RWPE1 (cell line): ENCODE measurements around the gene KATNA1.

ENCODE experiments used
- CTCF ChIA-PET: fragments of 350-600 bp; sonication (Branson Sonifier 250); formaldehyde crosslinking; extraction: SDS; loops from one replicate; lab custom pipeline; 2021; lab: Yijun Ruan, JAX
- POLR2A ChIA-PET: fragments of 400-600 bp; formaldehyde crosslinking; extraction: SDS; loops from one replicate; lab custom pipeline; 2020; ENCODE audit warnings: antibody characterized with exemption; ENCODE audit not compliant: low non-redundant PET; lab: Yijun Ruan, JAX
- DNase-seq: peaks from one replicate; pipeline ENCODE4 v3.0.0; 2012; ENCODE audit warnings: low spot score
- H3K27ac ChIP-seq: fragments of 450-650 bp; 2 replicates; pipeline ENCODE4 v1.5.1; 2017
- CTCF ChIP-seq: fragments of 450-650 bp; conservative IDR thresholded peaks from 2 replicates; pipeline ENCODE4 v1.5.1; 2017; ENCODE audit warnings: low read depth, mild to moderate bottlenecking

The KATNA1 gene

DNA sequence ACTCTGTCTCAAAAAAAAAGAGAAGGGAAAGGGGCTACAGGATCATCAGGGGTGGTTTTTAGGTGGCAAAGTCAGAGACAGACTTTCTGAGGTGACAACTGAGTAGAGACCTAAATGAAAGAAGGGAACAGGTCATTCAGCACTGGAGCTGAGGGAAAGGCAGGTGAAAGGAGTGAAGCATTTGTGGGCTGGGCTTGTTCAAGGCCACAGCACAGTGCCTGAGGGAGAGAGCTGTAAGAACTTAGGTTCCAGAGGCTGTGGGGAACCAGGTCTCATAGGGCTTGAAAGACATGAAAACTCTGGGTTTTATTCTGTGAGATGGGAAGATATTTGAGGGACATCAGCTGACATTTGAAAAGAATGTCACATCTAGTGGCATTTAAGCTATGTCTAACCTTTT lies 20.8 kb downstream of the KATNA1 start:
- H3K27ac ChIP-seq, result no peak overlapping the region
- CTCF ChIA-PET, result interaction anchor here (0.6 kb wide), 1 partner anchor 16 kb away, joined by 7 read pairs; no protein-coding TSS in a partner anchor
- no peak for DNase-seq
- TF ChIP-seq CTCF, result no peak
- POLR2A ChIA-PET, result no interaction called here

DNA sequence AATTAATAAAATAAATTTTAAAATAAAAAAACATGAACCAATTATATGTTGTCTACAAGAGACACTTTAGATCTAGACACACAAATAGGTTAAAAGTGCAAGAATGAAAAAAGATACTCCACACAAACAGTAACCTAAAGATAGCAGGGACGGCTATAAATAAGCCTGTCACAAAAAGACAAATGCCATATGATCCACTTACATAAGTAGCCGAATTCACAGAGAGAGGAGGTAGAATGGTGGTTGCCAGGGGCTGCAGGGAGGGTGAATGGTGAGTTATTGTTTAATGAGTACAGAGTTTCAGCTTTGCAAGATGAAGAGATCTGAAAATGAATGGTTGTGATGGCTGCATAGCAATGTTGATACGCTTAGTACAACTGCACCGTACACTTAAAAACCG lies 32.7 kb downstream of the KATNA1 start:
- ChIA-PET CTCF (interaction anchor here (0.6 kb wide), 1 partner anchor 17 kb away, joined by 3 read pairs; no protein-coding TSS in a partner anchor), POLR2A (no interaction called here)
- no peak overlapping the region for H3K27ac ChIP-seq
- TF ChIP-seq CTCF, result no peak
- DNase-seq, result no peak

DNA sequence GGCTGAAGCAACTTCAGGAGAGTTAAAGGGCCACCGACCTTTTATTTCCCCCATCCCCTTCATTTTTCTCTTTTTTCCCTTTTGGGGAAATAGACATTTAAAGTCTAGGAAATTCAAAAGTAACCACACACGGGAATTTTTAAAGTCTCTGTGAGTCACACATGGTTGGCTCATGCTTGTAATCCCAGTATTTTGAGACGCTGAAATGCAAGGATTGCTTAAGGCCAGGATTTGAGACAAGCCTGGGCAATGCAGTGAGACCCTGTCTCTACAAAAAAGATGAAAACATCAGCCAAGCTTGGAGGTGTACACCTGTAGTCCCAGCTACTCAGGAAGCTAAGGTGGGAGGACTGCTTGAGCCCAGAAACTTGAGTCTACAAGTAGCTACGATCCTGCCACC lies 34.2 kb downstream of the KATNA1 start:
- ChIA-PET POLR2A (no interaction called here), CTCF (no interaction called here)

GRCh38 chr6:149608381-149608982 lies 40.0 kb downstream of the KATNA1 start:
- no peak for TF ChIP-seq CTCF
- POLR2A ChIA-PET, result interaction anchor here (1.0 kb wide), 1 partner anchor 11 kb away, joined by 4 read pairs; no protein-coding TSS in a partner anchor
- CTCF ChIA-PET, result interaction anchor here (0.6 kb wide), 1 partner anchor 49 kb away, joined by 3 read pairs; no protein-coding TSS in a partner anchor
- H3K27ac ChIP-seq, result no peak overlapping the region
- DNase-seq, result no peak

More for the DNA sequence above, 34.2 kb downstream of the KATNA1 start:
- no peak for DNase-seq
- no peak for TF ChIP-seq CTCF
- H3K27ac ChIP-seq, result peak overlapping the region; percentile 61

- CTCF ChIA-PET, result interaction anchor here (0.7 kb wide), 1 partner anchor 28 kb away, joined by 3 read pairs; no protein-coding TSS in a partner anchor
These were observed 48.0 kb downstream of the KATNA1 start for GRCh38 chr6:149600508-149600907.

GRCh38 chr6:149593408-149593807 lies 55.1 kb downstream of the KATNA1 start:
- ChIA-PET CTCF (interaction anchor here (0.5 kb wide), 2 partner anchors 11 to 22 kb away, joined by 3 read pairs; no protein-coding TSS in a partner anchor), POLR2A (no interaction called here)
- no peak for DNase-seq

More at GRCh38 chr6:149600508-149600907, 48.0 kb downstream of the KATNA1 start:
- POLR2A ChIA-PET, result no interaction called here
- no peak for TF ChIP-seq CTCF
- DNase-seq, result no peak
- no peak overlapping the region for H3K27ac ChIP-seq

More at GRCh38 chr6:149593408-149593807, 55.1 kb downstream of the KATNA1 start:
- H3K27ac ChIP-seq, result no peak overlapping the region
- TF ChIP-seq CTCF, result no peak
